Endothelial cell of umbilical vein (primary cell): ENCODE data around the gene YARS2. TPM values are rescaled to one million over a fixed set of nuclear protein-coding genes. Genes with fewer than 3 reads are reported as not detected.

Experiments
- BruUV-seq: library from RNA; stranded (reverse); fragments of 400-500 nt; replicated peaks from 2 replicates; lab custom pipeline; 2021; lab: Mats Ljungman, UMichigan
- CTCF ChIA-PET: fragments of 300-600, 350-600 bp; sonication (Branson Sonifier 250); formaldehyde crosslinking; loops from one replicate; lab custom pipeline; 2021; ENCODE audit warnings: antibody characterized with exemption, inconsistent platforms; lab: Charles Lee
- POLR2A ChIA-PET: fragments of 300-600, 350-600 bp; sonication (Branson Sonifier 250); formaldehyde crosslinking; loops from one replicate; lab custom pipeline; 2021; ENCODE audit warnings: antibody characterized with exemption, inconsistent platforms; lab: Charles Lee
- DNase-seq: peaks from one replicate; pipeline ENCODE4 v3.0.0-alpha.2; 2011; ENCODE audit warnings: low read depth, low spot score
- FAIRE-seq: peaks from 2 replicates; lab custom pipeline; 2011; peaks lifted over from hg19 to GRCh38; lab: Jason Lieb, UNC
- H2AFZ ChIP-seq: 2 replicates; pipeline ENCODE4 v1.6.0; 2012; ENCODE audit warnings: low read depth, low read length, control low read depth, inconsistent platforms
- H3K27ac ChIP-seq: 2 replicates; pipeline ENCODE4 v1.5.1; 2011; ENCODE audit warnings: low read depth, mild to moderate bottlenecking, control low read depth, low read length, moderate library complexity; ENCODE audit not compliant: insufficient read depth
- H3K27me3 ChIP-seq, 2 experiments: 2 replicates each; pipeline versions ENCODE4 v1.6.0 to v1.6.1; 2011; ENCODE audit warnings: low read length in 2 of 2, mixed read lengths in 1 of 2; ENCODE audit not compliant: control insufficient read depth in 2 of 2, insufficient read depth in 2 of 2
- H3K36me3 ChIP-seq, 2 experiments: 2 replicates in 1 of 2; 3 replicates in 1 of 2; pipeline ENCODE4 v1.5.1; 2011; ENCODE audit warnings: low read length in 2 of 2, mild to moderate bottlenecking in 1 of 2, moderate library complexity in 1 of 2; ENCODE audit not compliant: control insufficient read depth in 2 of 2, insufficient read depth in 2 of 2; ENCODE audit errors: extremely low read depth in 1 of 2
- H3K4me1 ChIP-seq: 3 replicates; pipeline ENCODE4 v1.5.1; 2011; ENCODE audit warnings: mild to moderate bottlenecking, low read length; ENCODE audit not compliant: control insufficient read depth, insufficient read depth; ENCODE audit errors: extremely low read depth
- H3K4me2 ChIP-seq: 2 replicates; pipeline ENCODE4 v1.6.1; 2011; ENCODE audit warnings: low read length, control low read depth, mixed read lengths; ENCODE audit not compliant: insufficient read depth
- H3K4me3 ChIP-seq, 3 experiments: fragments of 200-600 bp in 1 of 3; sonication (generic), shearing (Covaris generic) in 1 of 3; replicated peaks in 1 of 3; 2 replicates each; pipeline ENCODE4 v1.5.1; 2011 to 2016; ENCODE audit warnings: control low read depth in 3 of 3, low read length in 3 of 3, mild to moderate bottlenecking in 2 of 3, inconsistent platforms in 1 of 3, low read depth in 1 of 3, moderate library complexity in 1 of 3; ENCODE audit not compliant: insufficient read depth in 1 of 3
- H3K79me2 ChIP-seq: 2 replicates; pipeline ENCODE4 v1.6.0; 2012; ENCODE audit warnings: low read length, inconsistent platforms; ENCODE audit not compliant: control insufficient read depth, insufficient read depth
- H3K9ac ChIP-seq: replicated peaks from 2 replicates; pipeline ENCODE3; 2011; ENCODE audit warnings: low read length, control low read depth; ENCODE audit not compliant: insufficient read depth; ENCODE audit errors: extremely low read depth
- H3K9me1 ChIP-seq: replicated peaks from 3 replicates; pipeline ENCODE4 v1.6.0; 2011; ENCODE audit warnings: mild to moderate bottlenecking, low read length; ENCODE audit not compliant: control insufficient read depth, insufficient read depth; ENCODE audit errors: extremely low read depth
- H3K9me3 ChIP-seq: replicated peaks from 2 replicates; pipeline ENCODE4 v1.5.1; 2012; ENCODE audit warnings: low read length, inconsistent platforms; ENCODE audit not compliant: control insufficient read depth, insufficient read depth
- H4K20me1 ChIP-seq: replicated peaks from 2 replicates; pipeline ENCODE3; 2011; ENCODE audit warnings: mild to moderate bottlenecking, low read length; ENCODE audit not compliant: control insufficient read depth, insufficient read depth; ENCODE audit errors: extremely low read depth
- CTCF ChIP-seq, 2 donors: IDR thresholded peaks; 1 replicate in 1 of 2; 2 replicates in 1 of 2; pipeline ENCODE4 v1.5.1; 2011; ENCODE audit warnings: low read length in 2 of 2, mild to moderate bottlenecking in 2 of 2, moderate library complexity in 2 of 2, control low read depth in 1 of 2, inconsistent platforms in 1 of 2, low read depth in 1 of 2; ENCODE audit not compliant: insufficient read depth in 1 of 2; ENCODE audit errors: extremely low read depth in 1 of 2
- EZH2 ChIP-seq: IDR thresholded peaks from 2 replicates; pipeline ENCODE4 v1.6.1; 2012; ENCODE audit warnings: borderline replicate concordance, low read depth, mild to moderate bottlenecking, moderate library complexity, low read length, inconsistent platforms; ENCODE audit not compliant: severe bottlenecking
- FOS ChIP-seq: IDR thresholded peaks from 2 replicates; pipeline ENCODE4 v1.6.1; 2011; ENCODE audit warnings: mild to moderate bottlenecking, low read length, moderate library complexity, borderline replicate concordance; ENCODE audit not compliant: insufficient read depth
- GATA2 ChIP-seq: IDR thresholded peaks from 2 replicates; pipeline ENCODE4 v1.7.0; 2011; ENCODE audit warnings: low read depth, mild to moderate bottlenecking, moderate library complexity, mixed read lengths, low read length; ENCODE audit not compliant: insufficient read length, insufficient read depth
- JUN ChIP-seq: IDR thresholded peaks from 2 replicates; pipeline ENCODE4 v1.6.1; 2011; ENCODE audit warnings: borderline replicate concordance, low read depth; ENCODE audit not compliant: insufficient read length, insufficient read depth
- MAX ChIP-seq: IDR thresholded peaks from 2 replicates; pipeline ENCODE4 v1.6.1; 2011; ENCODE audit not compliant: insufficient read depth, insufficient read length
- MYC ChIP-seq: IDR thresholded peaks from one replicate; pipeline ENCODE4 v1.6.1; 2011; ENCODE audit warnings: mild to moderate bottlenecking, low read depth, low read length
- POLR2A ChIP-seq: IDR thresholded peaks from 2 replicates; pipeline ENCODE4 v1.6.1; 2012; ENCODE audit warnings: low read depth, mild to moderate bottlenecking, control low read depth, low read length
- POLR2AphosphoS5 ChIP-seq: IDR thresholded peaks from 2 replicates; pipeline ENCODE4 v1.6.1; 2012; ENCODE audit warnings: low read depth, mild to moderate bottlenecking, control low read depth, low read length, moderate library complexity; ENCODE audit not compliant: insufficient read depth
- dilution Hi-C: fragments of 300-500 bp; cut with MboI; formaldehyde crosslinking; loops from one replicate; pipeline ENCODE4 v1.15.0; 2019; ENCODE audit warnings: low sequenced_read_pairs; ENCODE audit not compliant: extremely low pct_ligation_motif_present
- intact Hi-C: fragments of 100-400 bp; cut with micrococcal nuclease; formaldehyde crosslinking; loops from one replicate; pipeline ENCODE4 v1.10.0; 2022
- polyA plus RNA-seq, 4 experiments: library from polyadenylated mRNA; depleted of rRNA in 3 of 4; stranded (reverse) in 3 of 4; unstranded in 1 of 4; fragments of >200 nt; gene quantifications; 2 replicates each; pipeline versions ENCODE4 v1.2.1 to v1.2.3, GENCODE V29; 2011 to 2012; ENCODE audit warnings: missing spikeins in 1 of 4
- total RNA-seq: library from RNA; stranded (reverse); gene quantifications from 2 replicates; pipeline ENCODE4 v1.2.3, GENCODE V29; 2021

Gene YARS2
- total and polyA plus RNA-seq, 2 donors (not counting 3 experiments of a cell fraction or from before 2014, with no cell fraction given) = 24.6 to 26.8 TPM

- Histone ChIP-seq H3K9me3 (no peaks in the 10 kb centered on the region), H3K27ac (no peak overlapping the region), H4K20me1 (no peaks in the 10 kb centered on the region), H3K9ac (no peak overlapping the region), H2AFZ (no peak overlapping the region), H3K9me1 (no peaks in the 10 kb centered on the region), H3K27me3 (peaks cover 26 to 32% of the 10 kb centered on the region in 2 experiments), H3K4me3 (no peak overlapping the region), H3K79me2 (no peaks in the 10 kb centered on the region), H3K36me3 (no peaks in the 10 kb centered on the region), H3K4me1 (no peaks in the 10 kb centered on the region), H3K4me2 (no peak overlapping the region)
- no TSS peak for BruUV-seq
- intact Hi-C loops = no loop called here
- CTCF ChIA-PET = no interaction called here
- FAIRE-seq (no peak), DNase-seq (no peak)
- no peak for TF ChIP-seq EZH2
- no peak for TF ChIP-seq JUN
- no peak for TF ChIP-seq MYC
- no peak for TF ChIP-seq POLR2A
- no peak for TF ChIP-seq GATA2
- TF ChIP-seq MAX = no peak
- TF ChIP-seq FOS = no peak
- TF ChIP-seq CTCF (IDR thresholded peaks at IDR 0.05; ENCODE audit: extremely low read depth in 1 of 2, insufficient read depth in 1 of 2, low read depth in 1 of 2, low read length in 2 of 2) = no peak
- TF ChIP-seq POLR2AphosphoS5 = no peak
- dilution Hi-C loops = no loop called here
- POLR2A ChIA-PET = no interaction called here
These were observed 21.5 kb upstream of the YARS2 start for GRCh38 chr12:32777159-32777558.
